ENCODE data around the gene ADGRB3. TPM values are rescaled to one million over a fixed set of nuclear protein-coding genes. Genes with fewer than 3 reads are reported as not detected.

The ADGRB3 gene
- total RNA-seq, 1 donor from 2014 or later = 1.5 TPM

- Histone ChIP-seq H3K4me3 (no peak overlapping the region), H3K4me1 (peaks cover 9% of the 10 kb centered on the region), H3K36me3 (no peaks in the 10 kb centered on the region), H3K9me3 (replicated peaks) (no peaks in the 10 kb centered on the region), H3K27me3 (ENCODE audit: low read depth) (no peaks in the 10 kb centered on the region), H3K27ac (replicated peaks) (no peak overlapping the region)
- no peak for DNase-seq
- TF ChIP-seq CTCF (IDR thresholded peaks at IDR 0.05; ENCODE audit: borderline replicate concordance) = no peak
- intact Hi-C loops (cut with micrococcal nuclease) = no loop called here
These were observed 122.7 kb downstream of the ADGRB3 start for GRCh38 chr6:68757821-68758220.

GRCh38 chr6:68758559-68758958 lies 123.5 kb downstream of the ADGRB3 start:
- no peak for TF ChIP-seq CTCF (IDR thresholded peaks at IDR 0.05; ENCODE audit: borderline replicate concordance)
- Histone ChIP-seq H3K27ac (replicated peaks) (no peak overlapping the region), H3K36me3 (no peaks in the 10 kb centered on the region), H3K27me3 (ENCODE audit: low read depth) (no peaks in the 10 kb centered on the region), H3K4me1 (peaks cover 9% of the 10 kb centered on the region), H3K4me3 (no peak overlapping the region), H3K9me3 (replicated peaks) (no peaks in the 10 kb centered on the region)
- no peak for DNase-seq
- intact Hi-C loops (cut with micrococcal nuclease) = no loop called here

- Histone ChIP-seq H3K36me3 (no peaks in the 10 kb centered on the region), H3K27ac (replicated peaks) (no peak overlapping the region), H3K9me3 (replicated peaks) (no peaks in the 10 kb centered on the region), H3K4me1 (no peaks in the 10 kb centered on the region), H3K4me3 (no peak overlapping the region), H3K27me3 (ENCODE audit: low read depth) (no peaks in the 10 kb centered on the region)
- TF ChIP-seq CTCF (IDR thresholded peaks at IDR 0.05; ENCODE audit: borderline replicate concordance) = no peak
- intact Hi-C loops (cut with micrococcal nuclease) = no loop called here
- DNase-seq = no peak
These were observed 125.4 kb downstream of the ADGRB3 start for GRCh38 chr6:68760485-68760884.

GRCh38 chr6:68760941-68761676 lies 126.0 kb downstream of the ADGRB3 start:
- TF ChIP-seq CTCF (IDR thresholded peaks at IDR 0.05; ENCODE audit: borderline replicate concordance) = no peak
- Histone ChIP-seq H3K27ac (replicated peaks) (peak overlapping the region; percentile 37), H3K9me3 (replicated peaks) (no peaks in the 10 kb centered on the region), H3K27me3 (ENCODE audit: low read depth) (no peaks in the 10 kb centered on the region), H3K4me1 (no peaks in the 10 kb centered on the region), H3K36me3 (no peaks in the 10 kb centered on the region), H3K4me3 (no peak overlapping the region)
- no peak for DNase-seq
- intact Hi-C loops (cut with micrococcal nuclease) = no loop called here

- Histone ChIP-seq H3K27ac (replicated peaks) (no peak overlapping the region), H3K4me3 (no peak overlapping the region), H3K4me1 (no peaks in the 10 kb centered on the region), H3K36me3 (no peaks in the 10 kb centered on the region), H3K27me3 (ENCODE audit: low read depth) (no peaks in the 10 kb centered on the region), H3K9me3 (replicated peaks) (no peaks in the 10 kb centered on the region)
- intact Hi-C loops (cut with micrococcal nuclease) = no loop called here
- no peak for TF ChIP-seq CTCF (IDR thresholded peaks at IDR 0.05; ENCODE audit: borderline replicate concordance)
- no peak for DNase-seq
These were observed 126.9 kb downstream of the ADGRB3 start for GRCh38 chr6:68761985-68762384.
